Endodermal cell (in vitro differentiated cells): ENCODE measurements around the gene COQ3. TPM values are rescaled to one million over a fixed set of nuclear protein-coding genes. Genes with fewer than 3 reads are reported as not detected.

Source experiments
- DNase-seq: peaks from one replicate; pipeline ENCODE4 v3.0.0-alpha.2; 2017
- H3K27ac ChIP-seq: 2 replicates; pipeline ENCODE4 v1.5.1; 2013; ENCODE audit warnings: mild to moderate bottlenecking, low read depth, low read length, moderate library complexity
- H3K27me3 ChIP-seq: 2 replicates; pipeline ENCODE4 v1.6.1; 2013; ENCODE audit warnings: mild to moderate bottlenecking, low read length, moderate library complexity; ENCODE audit not compliant: insufficient read depth, control insufficient read depth, poor library complexity, severe bottlenecking
- H3K36me3 ChIP-seq: 2 replicates; pipeline ENCODE4 v1.7.0; 2013; ENCODE audit warnings: mild to moderate bottlenecking, low read length, moderate library complexity; ENCODE audit not compliant: control insufficient read depth, insufficient read depth
- H3K4me1 ChIP-seq: one replicate; pipeline ENCODE4 v1.7.0; 2013; ENCODE audit warnings: low read length; ENCODE audit not compliant: control insufficient read depth, insufficient read depth
- H3K4me3 ChIP-seq: 2 replicates; pipeline ENCODE4 v1.5.1; 2013; ENCODE audit warnings: mild to moderate bottlenecking, low read length, moderate library complexity
- H3K9ac ChIP-seq: 2 replicates; pipeline ENCODE4 v1.6.1; 2013; ENCODE audit warnings: mild to moderate bottlenecking, low read length, moderate library complexity; ENCODE audit not compliant: poor library complexity, severe bottlenecking; ENCODE audit errors: extremely low read depth
- H3K9me3 ChIP-seq: 2 replicates; pipeline ENCODE4 v1.6.1; 2013; ENCODE audit warnings: mild to moderate bottlenecking, low read length, moderate library complexity; ENCODE audit not compliant: control insufficient read depth
- H3K27ac Mint-ChIP-seq: 2 replicates; pipeline ENCODE4 v1.8.0; 2020; ENCODE audit warnings: mixed read lengths
- H3K27me3 Mint-ChIP-seq: 2 replicates; pipeline ENCODE4 v1.8.0; 2021; ENCODE audit warnings: mild to moderate bottlenecking, mixed read lengths; ENCODE audit not compliant: insufficient read depth
- H3K36me3 Mint-ChIP-seq: 2 replicates; pipeline ENCODE4 v1.8.0; 2020; ENCODE audit warnings: low read depth, mixed read lengths
- H3K4me1 Mint-ChIP-seq: 2 replicates; pipeline ENCODE4 v1.8.0; 2020; ENCODE audit warnings: mixed read lengths
- H3K4me3 Mint-ChIP-seq: 2 replicates; pipeline ENCODE4 v1.8.0; 2020; ENCODE audit warnings: mild to moderate bottlenecking, moderate library complexity, mixed read lengths
- H3K9me3 Mint-ChIP-seq: 2 replicates; pipeline ENCODE4 v1.8.0; 2020; ENCODE audit warnings: mild to moderate bottlenecking, mixed read lengths
- CTCF ChIP-seq: fragments of 200-600 bp; sonication (generic); conservative IDR thresholded peaks from 2 replicates; pipeline ENCODE4 v1.5.0; 2021; ENCODE audit warnings: antibody characterized with exemption, mild to moderate bottlenecking
- WGBS, 2 experiments: methylation state at CpG; one replicate each; pipeline versions ENCODE4 v1.1.5 to v1.1.7; 2013; ENCODE audit warnings: missing lambda C conversion rate in 2 of 2, mixed read lengths in 1 of 2; ENCODE audit not compliant: insufficient coverage in 1 of 2, insufficient read length in 1 of 2; 5-methylcytosine and 5-hydroxymethylcytosine counted together
- total RNA-seq, 2 donors: library from RNA; stranded (reverse); fragmentation: NEBNext Ultra II Directional in 1 of 2; extraction: Animal tissue kit (Norgen Biotek cat#: 25700) in 1 of 2; gene quantifications; 2 replicates in 1 of 2; 3 replicates in 1 of 2; pipeline ENCODE4 v1.2.1, GENCODE V29; 2021

Gene COQ3
- total RNA-seq, 2 donors from 2014 or later = 8.7 to 15.2 TPM

GRCh38 chr6:99416226-99416625 lies 22.2 kb upstream of the COQ3 start:
- Mint-ChIP-seq H3K9me3 (no peaks in the 10 kb centered on the region), H3K27me3 (no peaks in the 10 kb centered on the region), H3K4me3 (no peak overlapping the region), H3K27ac (peak overlapping the region; percentile 60), H3K36me3 (peaks cover 25% of the 10 kb centered on the region), H3K4me1 (peaks cover 10% of the 10 kb centered on the region)
- peaks cover 56% of the 10 kb centered on the region for H3K36me3 ChIP-seq
- H3K4me1 ChIP-seq = no peaks in the 10 kb centered on the region
- no peaks in the 10 kb centered on the region for H3K9me3 ChIP-seq
- 80 to 87% methylated on average over 1 to 2 of the region's 2 CpGs for WGBS, 2 experiments
- no peak for TF ChIP-seq CTCF
- DNase-seq = no peak
- no peak overlapping the region for H3K9ac ChIP-seq
- no peak overlapping the region for H3K27ac ChIP-seq
- H3K27me3 ChIP-seq = no peaks in the 10 kb centered on the region
- no peak overlapping the region for H3K4me3 ChIP-seq

- H3K36me3 ChIP-seq = peaks cover 58% of the 10 kb centered on the region
- H3K4me3 ChIP-seq = no peak overlapping the region
- H3K36me3 Mint-ChIP-seq = peaks cover 31% of the 10 kb centered on the region
- no peaks in the 10 kb centered on the region for H3K4me1 ChIP-seq
- no peak for TF ChIP-seq CTCF
- no peak overlapping the region for H3K27ac ChIP-seq
- no peaks in the 10 kb centered on the region for H3K27me3 ChIP-seq
- no peaks in the 10 kb centered on the region for H3K9me3 Mint-ChIP-seq
- H3K9me3 ChIP-seq = no peaks in the 10 kb centered on the region
- peaks cover 7% of the 10 kb centered on the region for H3K4me1 Mint-ChIP-seq
- no peak for DNase-seq
- no peak overlapping the region for H3K9ac ChIP-seq
- H3K27me3 Mint-ChIP-seq = no peaks in the 10 kb centered on the region
- no peak overlapping the region for H3K4me3 Mint-ChIP-seq
- H3K27ac Mint-ChIP-seq = no peak overlapping the region
Observed at GRCh38 chr6:99415446-99415845, 21.5 kb upstream of the COQ3 start.

- Histone ChIP-seq H3K27me3 (no peaks in the 10 kb centered on the region), H3K9ac (no peak overlapping the region), H3K9me3 (no peaks in the 10 kb centered on the region), H3K27ac (peak overlapping the region; percentile 24), H3K4me3 (no peak overlapping the region), H3K36me3 (peaks cover 86% of the 10 kb centered on the region), H3K4me1 (no peaks in the 10 kb centered on the region)
- DNase-seq = no peak
- H3K36me3 Mint-ChIP-seq = peaks cover 47% of the 10 kb centered on the region
- peaks cover 5% of the 10 kb centered on the region for H3K4me1 Mint-ChIP-seq
- H3K4me3 Mint-ChIP-seq = no peak overlapping the region
- no peak overlapping the region for H3K27ac Mint-ChIP-seq
- H3K27me3 Mint-ChIP-seq = no peaks in the 10 kb centered on the region
- TF ChIP-seq CTCF = no peak
- no peaks in the 10 kb centered on the region for H3K9me3 Mint-ChIP-seq
- WGBS, 2 experiments = 100% methylated on average over 1 of the region's 1 CpG; no CpG with 5 or more reads in 1 of the 2 experiments
Observed at GRCh38 chr6:99412065-99412464, 18.1 kb upstream of the COQ3 start.
